Measurements from ENCODE around the gene PLA2G7. TPM values are rescaled to one million over a fixed set of nuclear protein-coding genes. Genes with fewer than 3 reads are reported as not detected.
A peak's percentile ranks its signal among the peaks of the same experiment; 100 is the strongest.
"Not testable (repeated sequence)": the region's sequence is repeated elsewhere in the genome, so short reads cannot be mapped to it uniquely, and the experiment has no call there.

The PLA2G7 gene
- polyA plus RNA-seq, 12 donors = 0.80 to 3.4 (median 1.3) TPM; not detected in 2

- no peak for DNase-seq
Observed at GRCh38 chr6:46749731-46750130, 14.6 kb upstream of the PLA2G7 start.

DNA sequence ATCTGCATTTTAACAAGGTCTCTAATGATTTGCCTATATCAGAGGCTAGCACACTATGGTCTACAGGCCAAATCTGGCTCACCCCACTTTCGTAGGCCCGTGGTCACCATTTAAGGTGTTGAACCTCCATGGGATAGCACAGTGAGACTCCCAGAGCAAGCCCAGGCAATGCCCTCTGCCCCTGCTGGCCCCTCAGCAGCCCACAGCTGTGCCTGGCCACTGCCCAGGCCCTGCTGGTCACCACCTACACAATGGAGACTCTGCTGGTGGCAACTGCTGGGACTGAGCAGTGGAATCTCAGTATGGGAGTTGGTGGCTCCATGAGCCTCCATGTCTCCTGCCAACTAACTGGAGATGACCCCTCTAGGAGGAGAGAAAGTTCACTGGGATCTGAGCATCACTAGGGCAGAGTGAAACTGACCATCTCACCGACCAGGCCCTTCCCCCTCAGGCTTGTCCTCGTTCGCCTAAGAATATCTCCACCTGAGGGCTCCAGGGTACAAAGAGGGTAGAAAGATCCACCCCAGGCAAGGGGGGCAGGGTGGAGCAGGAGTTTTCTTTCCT lies 13.8 kb upstream of the PLA2G7 start:
- DNase-seq = no peak

GRCh38 chr6:46746696-46747095 lies 11.5 kb upstream of the PLA2G7 start, which contains the start of gene ANKRD66:
Gene ANKRD66, plus strand, starts transcription at chr6:46746933. Its CDS starts 5,016 bp downstream, at chr6:46751949.
- DNase-seq = no peak

- DNase-seq = no peak
Observed at GRCh38 chr6:46745973-46746372, 10.8 kb upstream of the PLA2G7 start.

GRCh38 chr6:46744159-46744725 lies 9.1 kb upstream of the PLA2G7 start:
- not testable (repeated sequence) for DNase-seq

DNA sequence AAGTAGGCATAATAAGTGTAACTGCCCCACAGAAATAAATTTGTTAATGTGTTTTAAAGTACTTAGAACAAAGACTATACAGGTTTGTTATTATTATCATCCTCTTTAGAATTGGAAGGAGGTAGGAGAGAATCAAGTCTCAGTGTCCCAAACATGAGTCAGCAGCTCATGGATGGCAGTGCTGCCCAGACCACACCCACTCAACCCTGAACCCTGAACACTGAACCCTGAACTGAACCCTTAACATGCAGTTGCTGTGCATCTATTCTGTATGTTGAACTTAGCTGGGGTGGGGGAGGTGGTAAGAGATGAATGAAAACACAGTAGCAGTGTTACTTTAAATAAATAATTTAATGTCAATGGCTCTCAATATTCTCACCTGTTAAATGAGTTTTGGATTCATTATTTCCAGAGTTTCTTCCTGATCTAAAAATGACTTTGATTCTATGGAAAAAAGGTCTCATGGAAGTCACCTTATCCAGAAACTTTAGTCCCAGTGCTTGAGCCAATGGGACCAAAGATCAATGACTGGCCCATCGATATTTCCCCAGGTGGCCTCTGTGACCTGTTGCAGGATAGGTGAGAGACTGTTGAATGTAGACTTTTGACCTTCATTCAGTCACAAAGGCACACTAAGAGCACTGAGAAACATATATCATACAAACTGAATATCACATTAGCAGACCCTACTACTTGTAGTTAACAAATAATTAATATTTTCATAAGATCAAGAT lies 8.4 kb upstream of the PLA2G7 start:
- DNase-seq = no peak

- DNase-seq = no peak
Observed at GRCh38 chr6:46741910-46742309, 6.7 kb upstream of the PLA2G7 start.

- DNase-seq = no peak
Observed at GRCh38 chr6:46741482-46741881, 6.3 kb upstream of the PLA2G7 start.

GRCh38 chr6:46736906-46737305 lies 1.7 kb upstream of the PLA2G7 start:
- DNase-seq = no peak

DNA sequence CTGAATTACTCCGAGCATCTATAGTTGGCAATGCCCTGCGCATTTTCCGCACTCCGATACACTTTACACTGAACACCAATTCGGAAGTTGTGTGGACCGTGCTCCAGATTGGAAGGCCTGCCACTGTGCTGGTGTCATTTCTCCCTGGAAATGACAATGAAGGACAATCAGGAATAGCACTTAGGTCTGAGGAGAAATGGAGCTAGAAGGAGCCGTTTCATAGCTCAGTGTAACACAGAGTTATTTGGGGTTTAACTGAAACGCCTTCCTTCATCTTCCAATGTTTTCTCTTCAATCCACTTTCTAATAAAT lies 501 bp upstream of the PLA2G7 start:
- DNase-seq = no peak

GRCh38 chr6:46733341-46733801 lies 1.8 kb downstream of the PLA2G7 start:
- DNase-seq = no peak

DNA sequence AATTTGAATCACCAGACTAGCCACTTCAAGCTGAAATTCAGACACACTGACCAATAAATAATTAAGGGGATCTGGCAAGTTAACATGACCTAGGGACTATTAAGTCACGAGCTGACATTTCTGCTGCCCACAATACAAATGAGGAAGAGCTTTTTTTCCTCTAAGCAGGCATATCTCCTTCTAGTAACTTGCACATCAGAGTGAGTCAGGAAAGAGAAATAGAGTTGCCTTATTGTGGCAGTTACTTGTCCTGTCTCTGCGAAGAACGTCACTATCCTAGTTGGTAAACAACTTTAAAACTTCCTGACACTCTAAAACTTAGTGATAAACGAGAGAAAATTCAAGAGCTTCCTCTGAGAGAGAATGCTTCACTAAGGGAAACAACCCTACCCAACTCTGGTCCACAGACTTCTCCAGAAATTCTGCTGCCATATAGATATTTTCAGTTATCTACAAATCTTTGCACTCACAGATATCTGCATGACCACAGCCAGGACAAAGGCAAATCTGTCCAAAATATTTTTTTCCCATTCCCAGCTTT lies 4.2 kb downstream of the PLA2G7 start:
- DNase-seq = no peak

GRCh38 chr6:46729787-46730326 lies 5.3 kb downstream of the PLA2G7 start:
- DNase-seq = no peak

DNA sequence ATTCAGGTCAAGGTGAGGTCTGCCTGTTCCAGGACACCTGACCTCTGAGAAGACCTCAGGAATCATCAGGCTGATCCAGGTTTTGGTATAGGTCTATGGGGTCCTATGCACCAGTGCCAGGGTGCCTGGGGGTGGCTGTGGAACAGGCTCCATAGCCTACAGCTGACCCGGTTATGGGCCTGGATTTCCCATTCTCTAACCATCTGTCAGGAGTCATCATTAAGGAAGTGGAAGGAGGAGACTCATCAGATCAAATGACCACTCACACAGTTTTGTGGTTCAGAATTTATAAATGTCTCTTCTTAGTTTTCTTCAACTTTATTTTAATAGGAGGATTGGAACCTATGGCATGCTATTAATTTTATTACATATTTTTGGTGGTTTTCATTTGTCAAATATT lies 14.8 kb downstream of the PLA2G7 start:
- DNase-seq = no peak

DNA sequence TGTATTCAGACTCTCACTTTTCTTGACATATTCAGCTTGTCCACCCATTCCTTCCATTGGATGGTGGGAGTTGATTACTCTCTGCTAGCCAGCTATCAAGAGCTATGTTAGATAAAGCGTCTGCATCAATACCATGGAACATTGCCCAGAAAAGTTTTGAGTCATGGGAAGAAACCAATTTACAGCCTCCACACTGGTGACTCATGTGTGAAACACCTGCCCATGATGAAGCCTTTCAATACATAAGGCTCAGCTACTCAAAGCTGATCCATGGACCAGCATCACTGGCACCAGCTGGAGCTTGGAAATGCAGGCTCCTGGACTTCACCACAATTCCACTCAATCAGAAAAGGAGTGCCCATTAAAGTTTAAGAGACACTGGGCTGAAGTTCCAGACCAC lies 16.1 kb downstream of the PLA2G7 start:
- DNase-seq = no peak

- no peak for DNase-seq
Observed at GRCh38 chr6:46715141-46715540, 20.0 kb downstream of the PLA2G7 start.

DNA sequence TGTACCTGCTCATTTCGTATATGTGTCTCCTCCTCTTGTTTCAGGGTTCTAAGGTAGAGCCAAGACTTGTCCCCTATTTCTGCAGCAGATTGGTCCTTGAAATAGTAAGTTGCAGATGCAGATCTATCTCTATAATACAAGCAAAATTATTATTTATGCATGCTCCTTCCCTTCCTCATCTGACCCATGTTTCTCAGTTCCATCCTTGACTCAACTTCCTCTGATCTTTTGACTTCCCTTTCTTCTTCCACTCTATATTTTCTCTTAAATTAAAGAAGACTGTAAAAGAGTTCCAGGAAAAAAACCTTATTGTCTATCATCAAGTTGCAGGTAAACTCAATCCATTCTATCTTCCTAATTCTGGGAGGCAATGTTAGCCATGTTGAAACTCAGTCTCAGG lies 23.7 kb downstream of the PLA2G7 start:
- DNase-seq = no peak

GRCh38 chr6:46706464-46706863 lies 28.7 kb downstream of the PLA2G7 start:
- DNase-seq = no peak

- DNase-seq = peak; percentile 9
Observed at GRCh38 chr6:46704562-46704961, 30.6 kb downstream of the PLA2G7 start.

DNA sequence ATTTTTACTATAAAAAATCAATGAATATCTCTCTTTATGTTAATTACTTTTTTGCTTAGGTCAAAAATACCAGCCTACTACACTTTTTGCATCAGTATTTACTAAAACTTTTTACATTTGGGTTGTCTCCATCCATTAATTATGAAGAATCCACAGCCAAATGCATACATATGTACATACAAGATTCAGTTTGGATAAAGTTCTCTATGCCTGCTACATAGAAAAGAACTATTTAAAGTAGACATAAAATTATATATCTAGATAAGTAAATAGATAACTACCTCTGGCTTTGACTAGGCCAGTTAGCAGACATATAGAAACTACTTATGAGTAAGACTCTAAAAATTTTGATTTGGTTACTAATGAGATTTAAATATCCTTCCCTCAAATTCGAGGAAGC lies 35.2 kb downstream of the PLA2G7 start:
- DNase-seq = no peak

DNA sequence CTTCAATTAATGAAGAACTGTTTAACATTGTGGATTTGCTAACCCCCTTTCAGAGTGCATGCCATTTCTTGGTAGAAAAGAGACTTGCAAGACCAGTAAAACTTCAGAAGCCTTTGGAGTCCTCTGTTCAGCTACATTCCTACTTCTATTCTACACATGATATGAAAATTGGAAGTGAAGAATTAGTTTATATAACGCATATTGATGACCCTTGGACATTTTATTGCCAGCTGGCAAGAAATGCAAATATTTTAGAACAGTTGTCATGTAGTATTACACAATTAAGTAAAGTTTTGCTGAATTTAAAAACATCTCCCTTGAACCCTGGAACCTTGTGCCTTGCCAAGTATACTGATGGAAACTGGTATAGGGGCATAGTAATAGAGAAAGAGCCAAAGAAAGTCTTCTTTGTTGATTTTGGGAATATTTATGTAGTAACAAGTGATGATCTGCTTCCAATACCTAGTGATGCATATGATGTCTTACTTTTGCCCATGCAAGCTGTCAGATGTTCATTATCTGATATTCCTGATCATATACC lies 44.2 kb downstream of the PLA2G7 start:
- DNase-seq = no peak

DNA sequence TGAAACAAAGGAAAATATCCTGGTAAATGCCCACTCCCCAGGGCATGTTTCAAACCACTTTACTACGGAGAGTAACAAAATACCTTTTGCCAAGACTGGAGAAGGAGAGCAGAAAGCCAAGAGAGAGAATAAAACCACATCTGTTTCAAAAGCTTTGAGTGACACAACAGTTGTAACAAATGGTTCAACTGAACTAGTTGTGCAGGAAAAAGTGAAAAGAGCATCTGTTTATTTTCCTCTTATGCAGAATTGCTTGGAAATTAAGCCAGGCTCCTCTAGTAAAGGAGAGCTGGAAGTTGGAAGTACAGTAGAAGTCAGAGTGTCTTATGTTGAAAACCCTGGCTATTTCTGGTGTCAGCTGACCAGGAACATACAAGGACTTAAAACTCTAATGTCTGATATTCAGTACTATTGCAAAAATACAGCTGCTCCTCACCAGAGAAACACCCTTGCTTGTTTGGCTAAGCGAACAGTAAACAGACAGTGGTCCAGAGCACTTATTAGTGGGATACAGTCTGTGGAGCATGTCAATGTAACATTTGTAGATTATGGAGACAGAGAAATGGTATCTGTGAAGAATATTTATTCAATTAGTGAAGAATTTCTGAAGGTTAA lies 44.9 kb downstream of the PLA2G7 start:
- peak; percentile 3 for DNase-seq

Measured in muscle of arm (tissue), 12 donors.